GM06990 (cell line): ENCODE results near the gene PAQR4.

ENCODE experiments used
- DNase-seq: peaks from one replicate; pipeline ENCODE4 v3.0.0-alpha.2; 2011; ENCODE audit not compliant: insufficient read length; ENCODE audit errors: extremely low read depth
- H3K27me3 ChIP-seq: replicated peaks from 2 replicates; pipeline ENCODE4 v1.6.0; 2011; ENCODE audit warnings: low read length; ENCODE audit not compliant: control insufficient read depth, insufficient read depth
- H3K36me3 ChIP-seq: 2 replicates; pipeline ENCODE4 v1.5.1; 2011; ENCODE audit warnings: low read length; ENCODE audit not compliant: control insufficient read depth, insufficient read depth
- H3K4me3 ChIP-seq: replicated peaks from 2 replicates; pipeline ENCODE4 v1.5.1; 2011; ENCODE audit warnings: low read depth, mild to moderate bottlenecking, control low read depth, low read length
- CTCF ChIP-seq: IDR thresholded peaks from 2 replicates; pipeline ENCODE4 v1.5.1; 2011; ENCODE audit warnings: low read length, control low read depth, mild to moderate bottlenecking, inconsistent platforms; ENCODE audit not compliant: insufficient read depth, poor library complexity, severe bottlenecking

Gene PAQR4

GRCh38 chr16:2982402-2982801 lies 13.3 kb downstream of the PAQR4 start:
- no peaks in the 10 kb centered on the region for H3K36me3 ChIP-seq
- no peak for DNase-seq
- peaks cover 1% of the 10 kb centered on the region for H3K27me3 ChIP-seq
- TF ChIP-seq CTCF: no peak
- no peak overlapping the region for H3K4me3 ChIP-seq

- peak; percentile 85 for DNase-seq
- Histone ChIP-seq H3K4me3 (peak overlapping the region; percentile 34), H3K36me3 (no peaks in the 10 kb centered on the region), H3K27me3 (peaks cover 1% of the 10 kb centered on the region)
- TF ChIP-seq CTCF: peak; percentile 58
Measured at GRCh38 chr16:2983706-2984136, 14.6 kb downstream of the PAQR4 start.

- Histone ChIP-seq H3K36me3 (no peaks in the 10 kb centered on the region), H3K4me3 (no peak overlapping the region), H3K27me3 (peaks cover 1% of the 10 kb centered on the region)
- no peak for TF ChIP-seq CTCF
- no peak for DNase-seq
Measured at GRCh38 chr16:2985462-2985861, 16.3 kb downstream of the PAQR4 start.

GRCh38 chr16:2985893-2986355 lies 16.8 kb downstream of the PAQR4 start:
- no peak for TF ChIP-seq CTCF
- H3K4me3 ChIP-seq: no peak overlapping the region
- no peak for DNase-seq

GRCh38 chr16:2986623-2987188 lies 17.6 kb downstream of the PAQR4 start:
- H3K27me3 ChIP-seq: peaks cover 1% of the 10 kb centered on the region

More at GRCh38 chr16:2985893-2986355, 16.8 kb downstream of the PAQR4 start:
- no peaks in the 10 kb centered on the region for H3K36me3 ChIP-seq
- peaks cover 1% of the 10 kb centered on the region for H3K27me3 ChIP-seq

More at GRCh38 chr16:2986623-2987188, 17.6 kb downstream of the PAQR4 start:
- H3K4me3 ChIP-seq: no peak overlapping the region
- DNase-seq: no peak
- no peaks in the 10 kb centered on the region for H3K36me3 ChIP-seq
- no peak for TF ChIP-seq CTCF
